K562 (cell line): ENCODE results near the gene CISTR. TPM values are rescaled to one million over a fixed set of nuclear protein-coding genes. Genes with fewer than 3 reads are reported as not detected.

ENCODE experiments used
- ATAC-seq: fragments of 200-7000 bp; cut with Tn5 transposase; 3 replicates; pipeline ENCODE4 v1.9.1; 2020; ENCODE audit warnings: moderate library complexity
- BruUV-seq: library from RNA; stranded (reverse); fragments of 400-500 nt; replicated peaks from 2 replicates; lab custom pipeline; 2021; lab: Mats Ljungman, UMichigan
- CTCF ChIA-PET: fragments of 300-600 bp; formaldehyde crosslinking; extraction: SDS; loops from one replicate; lab custom pipeline; 2021; ENCODE audit warnings: low intra/inter-chr PET ratio; lab: Yijun Ruan, JAX
- POLR2A ChIA-PET: fragments of 300-600, 350-650 bp; sonication (Branson Sonifier 250); formaldehyde crosslinking; extraction: SDS; loops from one replicate; lab custom pipeline; 2021; ENCODE audit warnings: antibody characterized with exemption, inconsistent platforms; lab: Yijun Ruan, JAX
- DNase-seq, 4 experiments: peaks; one replicate each; pipeline versions ENCODE4 v3.0.0 to v3.0.0-alpha.2; 2011 to 2018; ENCODE audit warnings: low spot score in 3 of 4, mixed read lengths in 3 of 4; ENCODE audit errors: extremely low read depth in 1 of 4
- FAIRE-seq: peaks from 2 replicates; lab custom pipeline; 2011; peaks lifted over from hg19 to GRCh38; lab: Jason Lieb, UNC
- H2AFZ ChIP-seq: 2 replicates; pipeline ENCODE4 v1.6.0; 2011; ENCODE audit warnings: low read depth, low read length, control low read depth, inconsistent platforms
- H3K27ac ChIP-seq: fragments of 200-600 bp; 3 replicates; pipeline ENCODE4 v1.8.0; 2011; ENCODE audit warnings: low read depth, mild to moderate bottlenecking, control low read depth, inconsistent platforms, low read length, moderate library complexity, mixed read lengths; ENCODE audit errors: extremely low read depth
- H3K27me3 ChIP-seq, 2 experiments: fragments of 300-600 bp in 1 of 2; 2 replicates in 1 of 2; 3 replicates in 1 of 2; pipeline versions ENCODE4 v1.6.0 to v1.8.0; 2011; ENCODE audit warnings: inconsistent platforms in 2 of 2, low read length in 2 of 2, mild to moderate bottlenecking in 1 of 2, mixed read lengths in 1 of 2, moderate library complexity in 1 of 2; ENCODE audit not compliant: control insufficient read depth in 2 of 2, insufficient read depth in 2 of 2
- H3K36me3 ChIP-seq: fragments of 300-600 bp; 3 replicates; pipeline ENCODE4 v1.8.0; 2011; ENCODE audit warnings: mild to moderate bottlenecking, low read length, inconsistent platforms; ENCODE audit not compliant: control insufficient read depth, insufficient read depth
- H3K4me1 ChIP-seq, 2 experiments: fragments of 200-600 bp in 1 of 2; replicated peaks in 1 of 2; 2 replicates in 1 of 2; 3 replicates in 1 of 2; pipeline versions ENCODE4 v1.5.1 to v1.8.0; 2011; ENCODE audit warnings: inconsistent platforms in 2 of 2, low read length in 2 of 2, mild to moderate bottlenecking in 1 of 2, mixed read lengths in 1 of 2, moderate library complexity in 1 of 2; ENCODE audit not compliant: control insufficient read depth in 2 of 2, insufficient read depth in 2 of 2
- H3K4me2 ChIP-seq: 2 replicates; pipeline ENCODE4 v1.6.1; 2011; ENCODE audit warnings: low read length, control low read depth, inconsistent platforms, mixed read lengths; ENCODE audit not compliant: insufficient read depth
- H3K4me3 ChIP-seq: fragments of 200-600 bp; sonication (generic), shearing (Covaris generic); 2 replicates; pipeline ENCODE4 v1.5.1; 2016; ENCODE audit warnings: control low read depth, inconsistent platforms
- H3K79me2 ChIP-seq: fragments of 200-600 bp; 3 replicates; pipeline ENCODE4 v1.8.0; 2011; ENCODE audit warnings: low read length, inconsistent platforms; ENCODE audit not compliant: control insufficient read depth, insufficient read depth
- H3K9ac ChIP-seq, 2 experiments: 2 replicates each; pipeline versions ENCODE4 v1.6.0 to v1.6.1; 2011; ENCODE audit warnings: low read depth in 2 of 2, low read length in 2 of 2, control low read depth in 1 of 2, inconsistent platforms in 1 of 2, mild to moderate bottlenecking in 1 of 2, mixed read lengths in 1 of 2; ENCODE audit not compliant: insufficient read depth in 1 of 2
- H3K9me1 ChIP-seq: one replicate; pipeline ENCODE4 v1.6.0; 2011; ENCODE audit warnings: inconsistent platforms, mild to moderate bottlenecking, low read length, moderate library complexity; ENCODE audit not compliant: control insufficient read depth, insufficient read depth
- H3K9me3 ChIP-seq: replicated peaks from 2 replicates; pipeline ENCODE4 v1.5.1; 2011; ENCODE audit warnings: low read depth, low read length, inconsistent platforms; ENCODE audit not compliant: control insufficient read depth, insufficient read depth
- H4K20me1 ChIP-seq: replicated peaks from 2 replicates; pipeline ENCODE4 v1.6.1; 2011; ENCODE audit warnings: low read length, inconsistent platforms, mixed read lengths; ENCODE audit not compliant: control insufficient read depth, insufficient read depth
- DDX20 ChIP-seq: fragments of 450-650 bp; IDR thresholded peaks from 2 replicates; pipeline ENCODE4 v1.6.1; 2016; ENCODE audit warnings: missing genetic modification characterization, low read depth, mild to moderate bottlenecking, missing compliant biosample characterization, moderate library complexity
- NFE2 ChIP-seq: IDR thresholded peaks from 2 replicates; pipeline ENCODE4 v1.6.1; 2014; ENCODE audit warnings: antibody characterized with exemption, low read depth
- RFX1 ChIP-seq: fragments of 450-650 bp; IDR thresholded peaks from 2 replicates; pipeline ENCODE4 v1.6.1; 2016; ENCODE audit warnings: mild to moderate bottlenecking, moderate library complexity
- SNRNP70 ChIP-seq: fragments of 200-400 bp; formaldehyde crosslinking; optimal IDR thresholded peaks from 2 replicates; pipeline ENCODE3; 2017; ENCODE audit warnings: low read depth, low read length
- WGBS: fragments of 100-300 bp; shearing (Covaris generic); methylation state at CpG from one replicate; pipeline ENCODE4 v1.1.6; 2016; ENCODE audit warnings: low coverage, mixed read lengths; ENCODE audit not compliant: insufficient coverage; ENCODE audit errors: missing lambda C conversion rate; 5-methylcytosine and 5-hydroxymethylcytosine counted together
- in situ Hi-C: fragments of 300-500 bp; cut with MboI; formaldehyde crosslinking; loops from 4 replicates; pipeline ENCODE4 v1.15.0; 2018; ENCODE audit warnings: inconsistent platforms, mixed read lengths
- intact Hi-C: fragments of 100-400 bp; cut with micrococcal nuclease; formaldehyde crosslinking; loops from 2 replicates; pipeline ENCODE4 v1.14.2; 2022
- polyA plus RNA-seq, 8 experiments: library from polyadenylated mRNA; depleted of rRNA in 4 of 8; stranded (reverse) in 5 of 8; unstranded in 3 of 8; fragments of >200 nt; fragmentation: Nextera tagmentation in 2 of 8; fragmentation: Illumina TruSeq in 1 of 8; extraction: Ambion mirVana in 2 of 8; extraction: Trizol in 1 of 8; gene quantifications; 2 replicates each; pipeline versions ENCODE4 v1.2.1 to v1.2.3, GENCODE V29; 2011 to 2014; ENCODE audit warnings: inconsistent platforms in 1 of 8, missing spikeins in 1 of 8
- total RNA-seq, 7 experiments: library from RNA; depleted of rRNA in 6 of 7; stranded (reverse); fragments of >200 nt in 6 of 7; fragmentation: Illumina TruSeq in 2 of 7; extraction: Trizol in 2 of 7; gene quantifications; 2 replicates each; pipeline versions ENCODE4 v1.2.1 to v1.2.3, GENCODE V29; 2011 to 2021; ENCODE audit warnings: low replicate concordance in 1 of 7

Gene CISTR
- total and polyA plus RNA-seq, 9 of the 15 experiments (the other 6 are each of a cell fraction or from before 2014, with no cell fraction given): not detected

GRCh38 chr12:53798575-53798974 is 46.8 kb upstream of the CISTR start:
- Histone ChIP-seq H3K36me3 (no peaks in the 10 kb centered on the region), H3K4me1 (no peaks in the 10 kb centered on the region), H3K27me3 (peaks cover 4 to 18% of the 10 kb centered on the region in 2 experiments; a peak in 3 of 5 replicates), H3K27ac (no peak overlapping the region), H4K20me1 (0 out of 2 replicates have a peak, but pooled peaks cover 2% of the 10 kb centered on the region), H3K9me1 (no peaks in the 10 kb centered on the region), H2AFZ (no peak overlapping the region), H3K4me3 (no peak overlapping the region), H3K9ac (no peak overlapping the region), H3K9me3 (no peaks in the 10 kb centered on the region), H3K4me2 (no peak overlapping the region), H3K79me2 (no peaks in the 10 kb centered on the region)
- in situ Hi-C loops (no loop called here), intact Hi-C loops (no loop called here)
- no TSS peak for BruUV-seq
- DNase-seq (no peak), FAIRE-seq (no peak), ATAC-seq (no peak)
- 0% methylated on average over 2 of the region's 2 CpGs for WGBS
- CTCF ChIA-PET: no interaction called here
- TF ChIP-seq NFE2: 0 out of 2 replicates have a peak, but pooled peaks have one; percentile 26
- TF ChIP-seq DDX20 (tag): no peak
- POLR2A ChIA-PET: interaction anchor here (0.8 to 1.2 kb wide), 3 partner anchors 10 to 165 kb away, joined by 3 to 4 read pairs (median 3); no protein-coding TSS in a partner anchor

GRCh38 chr12:53795927-53796326 is 44.1 kb upstream of the CISTR start:
- CTCF ChIA-PET: no interaction called here
- H3K36me3 ChIP-seq: no peaks in the 10 kb centered on the region
- TF ChIP-seq SNRNP70 (no peak), RFX1 (peak; percentile 71)
- TF ChIP-seq, all 486 proteins: peak for 1
- intact Hi-C loops (no loop called here), in situ Hi-C loops (no loop called here)
- H4K20me1 ChIP-seq: no peaks in the 10 kb centered on the region
- H3K27me3 ChIP-seq: peaks cover 4 to 21% of the 10 kb centered on the region in 2 experiments; a peak in 4 of 5 replicates
- no peaks in the 10 kb centered on the region for H3K79me2 ChIP-seq
- H3K9me3 ChIP-seq: no peaks in the 10 kb centered on the region
- no peak overlapping the region for H3K4me3 ChIP-seq
- H3K4me1 ChIP-seq: no peaks in the 10 kb centered on the region
- no peak overlapping the region for H3K27ac ChIP-seq
- no peak overlapping the region for H3K9ac ChIP-seq
- no peak overlapping the region for H3K4me2 ChIP-seq
- FAIRE-seq: no peak
- 0% methylated on average over 6 of the region's 6 CpGs for WGBS
- ATAC-seq: no peak
- no peak overlapping the region for H2AFZ ChIP-seq
- BruUV-seq: no TSS peak
- H3K9me1 ChIP-seq: no peaks in the 10 kb centered on the region
- POLR2A ChIA-PET: interaction anchor here (0.6 to 0.7 kb wide), 2 partner anchors 9 to 20 kb away, joined by 3 read pairs; no protein-coding TSS in a partner anchor
- DNase-seq: no peak
